GM12892 (cell line): ENCODE results near the gene FUCA2.

ENCODE experiments used
- POLR2A ChIP-seq: IDR thresholded peaks from 2 replicates; pipeline ENCODE4 v1.6.1; 2011; ENCODE audit warnings: low read depth, low read length, control low read depth
- POLR2AphosphoS5 ChIP-seq: IDR thresholded peaks from 2 replicates; pipeline ENCODE4 v1.6.1; 2011; ENCODE audit warnings: low read depth, low read length, control low read depth

DNA sequence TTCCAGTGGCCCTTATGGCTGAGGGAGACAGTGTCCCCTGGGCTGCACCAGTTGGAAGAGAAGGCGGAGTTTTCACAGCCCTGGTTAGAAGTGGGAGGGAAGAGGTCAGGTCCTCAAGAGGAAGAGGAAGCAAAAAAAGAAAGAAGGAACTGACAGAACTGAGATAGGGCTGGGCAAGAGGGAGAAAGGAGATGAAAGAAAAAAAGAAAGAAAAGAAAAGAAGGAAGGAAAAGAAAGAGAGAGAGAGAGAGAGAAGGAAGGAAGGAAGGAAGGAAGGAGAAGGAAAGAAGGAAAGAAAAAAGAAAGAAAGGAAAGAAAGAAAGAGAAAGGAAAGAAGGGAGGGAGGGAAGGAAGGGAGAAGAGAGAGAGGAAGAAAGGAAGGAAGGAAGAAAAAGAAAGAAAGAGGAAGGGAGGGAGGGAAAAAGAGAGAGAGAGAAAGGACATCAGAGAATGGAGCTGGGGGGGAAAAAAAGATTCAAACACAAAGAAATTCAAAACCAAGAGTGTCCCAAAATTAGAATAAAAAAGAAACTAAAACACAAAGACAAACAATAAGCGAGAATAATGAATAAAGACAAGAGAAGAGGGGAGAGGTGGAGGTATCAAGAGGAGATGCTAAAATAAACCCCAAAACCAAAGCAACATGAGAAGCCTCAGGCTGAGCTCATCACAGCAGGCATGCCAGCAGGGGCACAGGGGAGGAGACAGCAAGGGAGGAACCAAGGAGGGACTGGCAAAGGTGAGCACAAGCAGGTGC lies 5.3 kb upstream of the FUCA2 start:
- TF ChIP-seq POLR2A (no peak), POLR2AphosphoS5 (no peak)
